OCI-LY3 (cell line): ENCODE data around the gene CAMTA1.

Source experiments
- EZH2phosphoT487 ChIP-seq: fragments of 200-600 bp; shearing (Covaris generic); IDR thresholded peaks from 2 replicates; pipeline ENCODE4 v1.6.1; 2018; ENCODE audit warnings: antibody characterized with exemption, mixed run types, low read depth
- TF ChIP-seq, protein P1 (sequence below): fragments of 200-600, 300-600 bp; sonication (generic); IDR thresholded peaks from 2 replicates; pipeline ENCODE4 v1.5.1; 2014; ENCODE audit warnings: antibody characterized with exemption, low read length, low read depth

DNA sequence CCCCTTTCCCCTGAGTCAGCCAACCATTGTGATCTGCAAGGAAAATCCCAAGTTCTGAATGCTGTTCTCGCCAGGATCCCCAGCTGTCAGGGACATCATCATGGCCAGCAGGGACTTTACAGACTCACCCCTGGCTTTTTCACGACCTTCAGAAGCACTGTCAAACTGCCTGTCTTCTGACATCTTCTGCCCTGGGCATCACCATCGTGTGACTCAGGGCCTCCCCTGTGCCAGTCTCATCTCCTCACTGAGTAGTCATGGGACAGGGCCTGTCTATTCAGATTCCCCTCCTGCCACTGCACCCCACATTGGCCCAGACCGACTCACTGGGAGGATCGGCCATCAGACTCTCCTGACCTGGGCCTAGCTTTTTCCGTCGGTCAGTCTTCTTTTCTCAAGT lies 913.4 kb downstream of the CAMTA1 start:
- TF ChIP-seq, protein P1, sequence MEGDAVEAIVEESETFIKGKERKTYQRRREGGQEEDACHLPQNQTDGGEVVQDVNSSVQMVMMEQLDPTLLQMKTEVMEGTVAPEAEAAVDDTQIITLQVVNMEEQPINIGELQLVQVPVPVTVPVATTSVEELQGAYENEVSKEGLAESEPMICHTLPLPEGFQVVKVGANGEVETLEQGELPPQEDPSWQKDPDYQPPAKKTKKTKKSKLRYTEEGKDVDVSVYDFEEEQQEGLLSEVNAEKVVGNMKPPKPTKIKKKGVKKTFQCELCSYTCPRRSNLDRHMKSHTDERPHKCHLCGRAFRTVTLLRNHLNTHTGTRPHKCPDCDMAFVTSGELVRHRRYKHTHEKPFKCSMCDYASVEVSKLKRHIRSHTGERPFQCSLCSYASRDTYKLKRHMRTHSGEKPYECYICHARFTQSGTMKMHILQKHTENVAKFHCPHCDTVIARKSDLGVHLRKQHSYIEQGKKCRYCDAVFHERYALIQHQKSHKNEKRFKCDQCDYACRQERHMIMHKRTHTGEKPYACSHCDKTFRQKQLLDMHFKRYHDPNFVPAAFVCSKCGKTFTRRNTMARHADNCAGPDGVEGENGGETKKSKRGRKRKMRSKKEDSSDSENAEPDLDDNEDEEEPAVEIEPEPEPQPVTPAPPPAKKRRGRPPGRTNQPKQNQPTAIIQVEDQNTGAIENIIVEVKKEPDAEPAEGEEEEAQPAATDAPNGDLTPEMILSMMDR: no peak
- no peak for TF ChIP-seq EZH2phosphoT487
